ENCODE results near the gene MYADM. TPM values are rescaled to one million over a fixed set of nuclear protein-coding genes. Genes with fewer than 3 reads are reported as not detected.

MYADM gene
- polyA plus RNA-seq, 3 donors, result 162 to 310 (median 254) TPM

DNA sequence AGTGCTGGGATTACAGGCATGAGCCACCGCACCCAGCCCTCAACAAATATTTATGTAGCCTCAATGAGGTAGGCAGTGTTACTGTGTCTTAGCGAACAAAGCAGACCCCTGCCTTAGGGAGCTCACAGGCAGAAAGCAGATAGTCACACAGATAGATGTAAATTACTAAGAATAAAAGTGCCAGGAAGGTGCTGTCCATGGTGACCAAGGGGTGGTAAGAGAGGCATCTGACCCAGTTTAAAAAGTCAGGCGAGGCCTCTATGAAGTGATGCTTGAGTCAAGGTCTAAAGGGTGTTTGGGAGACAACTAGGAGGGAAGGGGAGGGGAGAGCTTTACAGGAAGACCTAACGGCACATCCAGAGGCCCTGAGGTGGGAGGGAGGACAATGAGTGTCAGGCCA is 29.0 kb downstream of the MYADM start:
- Histone ChIP-seq H3K27ac (ENCODE audit: low read depth in 1 of 2, low read length in 2 of 2) (no peak overlapping the region), H4K20me1 (ENCODE audit: insufficient read depth, low read length) (no peaks in the 10 kb centered on the region), H3K9ac (ENCODE audit: insufficient read depth, low read length, poor library complexity, severe bottlenecking) (no peak overlapping the region), H3K9me3 (replicated peaks in 1 of 2; ENCODE audit: control insufficient read depth in 1 of 2, insufficient read depth in 1 of 2, low read length in 2 of 2) (no peaks in the 10 kb centered on the region), H3K79me2 (ENCODE audit: insufficient read depth, low read length) (no peaks in the 10 kb centered on the region), H3K4me2 (replicated peaks; ENCODE audit: extremely low read depth, low read length, poor library complexity, severe bottlenecking) (no peak overlapping the region), H2AFZ (ENCODE audit: insufficient read depth, low read depth, low read length, poor library complexity, severe bottlenecking) (no peak overlapping the region), H3K4me1 (ENCODE audit: control insufficient read depth in 1 of 2, insufficient read depth in 2 of 2, low read length in 2 of 2) (no peaks in the 10 kb centered on the region), H3K36me3 (replicated peaks in 1 of 2; ENCODE audit: control insufficient read depth in 1 of 2, insufficient read depth in 2 of 2, low read length in 2 of 2) (no peaks in the 10 kb centered on the region), H3K4me3 (replicated peaks in 1 of 3; ENCODE audit: low read depth in 2 of 3, low read length in 3 of 3) (no peak overlapping the region), H3K27me3 (ENCODE audit: control insufficient read depth in 2 of 2, insufficient read depth in 2 of 2, low read length in 2 of 2) (peaks cover 10 to 28% of the 10 kb centered on the region in 2 donors)
- H3K36me3 Mint-ChIP-seq, result no peaks in the 10 kb centered on the region
- H3K27ac Mint-ChIP-seq, result no peak overlapping the region
- H3K27me3 Mint-ChIP-seq (ENCODE audit: low read depth in 3 of 3), result peaks cover 37 to 66% (median 59%) of the 10 kb centered on the region in 3 donors
- intact Hi-C loops (cut with micrococcal nuclease), result no loop called here
- DNase-seq, result no peak
- H3K9me3 Mint-ChIP-seq, result peaks cover 0 to 4% (median 0%) of the 10 kb centered on the region in 7 donors
- H3K4me1 Mint-ChIP-seq, result peaks cover 3% of the 10 kb centered on the region
- H3K4me3 Mint-ChIP-seq, result no peak overlapping the region
- 48% methylated on average over 4 of the region's 4 CpGs for WGBS (ENCODE audit: insufficient coverage)
- TF ChIP-seq, protein P1, sequence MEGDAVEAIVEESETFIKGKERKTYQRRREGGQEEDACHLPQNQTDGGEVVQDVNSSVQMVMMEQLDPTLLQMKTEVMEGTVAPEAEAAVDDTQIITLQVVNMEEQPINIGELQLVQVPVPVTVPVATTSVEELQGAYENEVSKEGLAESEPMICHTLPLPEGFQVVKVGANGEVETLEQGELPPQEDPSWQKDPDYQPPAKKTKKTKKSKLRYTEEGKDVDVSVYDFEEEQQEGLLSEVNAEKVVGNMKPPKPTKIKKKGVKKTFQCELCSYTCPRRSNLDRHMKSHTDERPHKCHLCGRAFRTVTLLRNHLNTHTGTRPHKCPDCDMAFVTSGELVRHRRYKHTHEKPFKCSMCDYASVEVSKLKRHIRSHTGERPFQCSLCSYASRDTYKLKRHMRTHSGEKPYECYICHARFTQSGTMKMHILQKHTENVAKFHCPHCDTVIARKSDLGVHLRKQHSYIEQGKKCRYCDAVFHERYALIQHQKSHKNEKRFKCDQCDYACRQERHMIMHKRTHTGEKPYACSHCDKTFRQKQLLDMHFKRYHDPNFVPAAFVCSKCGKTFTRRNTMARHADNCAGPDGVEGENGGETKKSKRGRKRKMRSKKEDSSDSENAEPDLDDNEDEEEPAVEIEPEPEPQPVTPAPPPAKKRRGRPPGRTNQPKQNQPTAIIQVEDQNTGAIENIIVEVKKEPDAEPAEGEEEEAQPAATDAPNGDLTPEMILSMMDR (IDR thresholded peaks at IDR 0.05), result no peak

DNA sequence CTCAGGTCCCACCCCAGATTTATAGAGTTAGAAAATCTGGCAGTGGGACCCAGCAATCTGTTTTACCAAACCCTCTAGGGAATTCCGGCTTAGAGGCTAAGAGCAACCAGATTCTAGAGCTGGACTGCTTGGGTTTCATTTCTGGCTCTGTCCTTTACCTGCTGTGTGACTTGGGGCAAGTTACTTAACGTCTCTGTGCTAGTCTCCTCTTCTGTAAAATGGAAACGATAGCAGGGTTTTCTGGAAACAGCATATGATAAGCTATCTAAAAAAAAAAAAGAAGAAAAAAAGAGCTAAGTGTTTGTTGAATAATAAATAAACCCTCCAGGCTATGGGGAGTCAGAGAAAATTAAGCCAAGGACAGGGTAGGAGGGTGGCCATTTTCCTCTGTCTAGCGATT is 29.8 kb downstream of the MYADM start:
- Mint-ChIP-seq H3K27ac (no peak overlapping the region), H3K36me3 (no peaks in the 10 kb centered on the region), H3K4me3 (peak overlapping the region in 1 of 2 donors; percentile 12), H3K27me3 (ENCODE audit: low read depth in 3 of 3) (peaks cover 33 to 61% (median 58%) of the 10 kb centered on the region in 3 donors), H3K4me1 (peaks cover 3% of the 10 kb centered on the region), H3K9me3 (peaks cover 0 to 4% (median 0%) of the 10 kb centered on the region in 7 donors)
- intact Hi-C loops (cut with micrococcal nuclease), result no loop called here
- Histone ChIP-seq H3K9ac (ENCODE audit: insufficient read depth, low read length, poor library complexity, severe bottlenecking) (no peak overlapping the region), H3K36me3 (replicated peaks in 1 of 2; ENCODE audit: control insufficient read depth in 1 of 2, insufficient read depth in 2 of 2, low read length in 2 of 2) (no peaks in the 10 kb centered on the region), H3K27ac (ENCODE audit: low read depth in 1 of 2, low read length in 2 of 2) (no peak overlapping the region), H3K9me3 (replicated peaks in 1 of 2; ENCODE audit: control insufficient read depth in 1 of 2, insufficient read depth in 1 of 2, low read length in 2 of 2) (no peaks in the 10 kb centered on the region), H3K27me3 (ENCODE audit: control insufficient read depth in 2 of 2, insufficient read depth in 2 of 2, low read length in 2 of 2) (peaks cover 10 to 21% of the 10 kb centered on the region in 2 donors), H3K4me2 (replicated peaks; ENCODE audit: extremely low read depth, low read length, poor library complexity, severe bottlenecking) (no peak overlapping the region), H3K4me3 (replicated peaks in 1 of 3; ENCODE audit: low read depth in 2 of 3, low read length in 3 of 3) (no peak overlapping the region), H2AFZ (ENCODE audit: insufficient read depth, low read depth, low read length, poor library complexity, severe bottlenecking) (no peak overlapping the region), H3K4me1 (ENCODE audit: control insufficient read depth in 1 of 2, insufficient read depth in 2 of 2, low read length in 2 of 2) (no peaks in the 10 kb centered on the region), H3K79me2 (ENCODE audit: insufficient read depth, low read length) (no peaks in the 10 kb centered on the region), H4K20me1 (ENCODE audit: insufficient read depth, low read length) (no peaks in the 10 kb centered on the region)
- no peak for DNase-seq
- WGBS (ENCODE audit: insufficient coverage), result no CpG with 5 or more reads among the region's 4 CpGs
- TF ChIP-seq, protein P1 (IDR thresholded peaks at IDR 0.05), result no peak
